ENCODE results near the gene TCN2.

TCN2 gene

GRCh38 chr22:30647536-30647935 is 40.6 kb downstream of the TCN2 start:
- H3K4me3 ChIP-seq (ENCODE audit: low read depth, low read length), result no peak overlapping the region
- TF ChIP-seq CTCF (IDR thresholded peaks at IDR 0.05; ENCODE audit: borderline replicate concordance, insufficient read depth, low read depth, low read length), result no peak

- no peak for TF ChIP-seq CTCF (IDR thresholded peaks at IDR 0.05; ENCODE audit: borderline replicate concordance, insufficient read depth, low read depth, low read length)
- no peak overlapping the region for H3K4me3 ChIP-seq (ENCODE audit: low read depth, low read length)
Measured at GRCh38 chr22:30648825-30649224, 41.9 kb downstream of the TCN2 start.

GRCh38 chr22:30649430-30650007 is 42.5 kb downstream of the TCN2 start:
- no peak for TF ChIP-seq CTCF (IDR thresholded peaks at IDR 0.05; ENCODE audit: borderline replicate concordance, insufficient read depth, low read depth, low read length)
- H3K4me3 ChIP-seq (ENCODE audit: low read depth, low read length), result no peak overlapping the region

- TF ChIP-seq CTCF (IDR thresholded peaks at IDR 0.05; ENCODE audit: borderline replicate concordance, insufficient read depth, low read depth, low read length), result no peak
- no peak overlapping the region for H3K4me3 ChIP-seq (ENCODE audit: low read depth, low read length)
Measured at GRCh38 chr22:30650508-30651116, 43.6 kb downstream of the TCN2 start.

DNA sequence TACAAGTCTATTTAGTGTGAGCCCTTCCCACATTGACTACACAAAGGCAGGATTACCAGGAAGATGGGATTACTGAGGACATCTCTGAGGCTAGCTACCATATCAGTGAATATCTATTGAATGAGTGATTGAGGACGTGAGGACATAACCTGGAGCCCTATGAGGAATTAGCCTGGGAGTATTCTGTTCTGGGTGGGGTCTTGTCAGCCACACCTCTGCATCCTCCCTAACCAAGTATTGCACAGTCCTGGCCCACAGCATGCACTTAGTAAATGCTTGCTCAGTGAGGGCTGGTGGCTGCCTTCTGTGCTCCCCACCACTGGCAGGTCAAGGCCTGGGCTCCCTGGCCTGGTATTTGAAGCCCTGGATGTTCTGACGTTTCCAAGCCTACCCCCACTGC is 45.9 kb downstream of the TCN2 start:
- no peak overlapping the region for H3K4me3 ChIP-seq (ENCODE audit: low read depth, low read length)
- no peak for TF ChIP-seq CTCF (IDR thresholded peaks at IDR 0.05; ENCODE audit: borderline replicate concordance, insufficient read depth, low read depth, low read length)

DNA sequence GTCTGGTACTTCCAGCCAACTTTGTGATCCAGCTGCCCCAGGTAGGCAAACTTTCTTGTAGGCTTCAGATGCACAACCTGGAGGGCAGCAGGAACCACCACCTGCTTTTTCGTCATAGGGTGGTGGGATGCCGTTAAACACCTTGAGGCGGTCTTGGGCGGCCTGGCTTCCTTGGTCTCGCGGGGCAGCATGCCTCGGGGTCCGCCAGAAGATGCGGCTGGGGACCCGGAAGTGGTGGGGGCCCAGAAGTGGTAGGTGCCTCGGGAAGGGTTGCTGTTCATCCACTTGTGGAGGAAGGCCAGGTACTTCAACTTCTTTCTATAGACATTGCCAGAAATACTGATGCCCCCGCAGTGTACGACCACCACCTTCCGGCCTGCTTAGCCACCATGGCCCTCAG is 47.4 kb downstream of the TCN2 start:
- TF ChIP-seq CTCF (IDR thresholded peaks at IDR 0.05; ENCODE audit: borderline replicate concordance, insufficient read depth, low read depth, low read length), result no peak
- no peak overlapping the region for H3K4me3 ChIP-seq (ENCODE audit: low read depth, low read length)

GRCh38 chr22:30655532-30655931 is 48.6 kb downstream of the TCN2 start:
- TF ChIP-seq CTCF (IDR thresholded peaks at IDR 0.05; ENCODE audit: borderline replicate concordance, insufficient read depth, low read depth, low read length), result no peak
- no peak overlapping the region for H3K4me3 ChIP-seq (ENCODE audit: low read depth, low read length)

All from GM12875 (cell line).